ENCODE results near the gene LPP.

- no peak for TF ChIP-seq CTCF (IDR thresholded peaks at IDR 0.05; ENCODE audit: low read depth, low read length, poor library complexity, severe bottlenecking)
- TF ChIP-seq EZH2phosphoT487 (IDR thresholded peaks at IDR 0.05; ENCODE audit: borderline replicate concordance, low read length), result no peak
Measured at GRCh38 chr3:188807006-188807405, 653.0 kb downstream of the LPP start.
